GM21529 (cell line): ENCODE measurements around the gene FRG2B.
"Not testable (repeated sequence)": the region's sequence is repeated elsewhere in the genome, so short reads cannot be mapped to it uniquely, and the experiment has no call there.

ENCODE experiments used
- ATAC-seq: cut with Tn5 transposase; IDR thresholded peaks from one replicate; pipeline ENCODE4 v1.9.1; 2021; ENCODE audit not compliant: unreplicated experiment

Gene FRG2B

GRCh38 chr10:133600657-133601056 is 25.9 kb downstream of the FRG2B start:
- ATAC-seq, result no peak

GRCh38 chr10:133599869-133600268 is 26.7 kb downstream of the FRG2B start:
- ATAC-seq, result not testable (repeated sequence)

- no peak for ATAC-seq
Measured at GRCh38 chr10:133592716-133593115, 33.9 kb downstream of the FRG2B start.

GRCh38 chr10:133590970-133591359 is 35.6 kb downstream of the FRG2B start:
- no peak for ATAC-seq

- no peak for ATAC-seq
Measured at GRCh38 chr10:133590226-133590969, 36.2 kb downstream of the FRG2B start.

- not testable (repeated sequence) for ATAC-seq
Measured at GRCh38 chr10:133577037-133577436, 49.6 kb downstream of the FRG2B start.
